ENCODE results near the gene APOC3.

DNA sequence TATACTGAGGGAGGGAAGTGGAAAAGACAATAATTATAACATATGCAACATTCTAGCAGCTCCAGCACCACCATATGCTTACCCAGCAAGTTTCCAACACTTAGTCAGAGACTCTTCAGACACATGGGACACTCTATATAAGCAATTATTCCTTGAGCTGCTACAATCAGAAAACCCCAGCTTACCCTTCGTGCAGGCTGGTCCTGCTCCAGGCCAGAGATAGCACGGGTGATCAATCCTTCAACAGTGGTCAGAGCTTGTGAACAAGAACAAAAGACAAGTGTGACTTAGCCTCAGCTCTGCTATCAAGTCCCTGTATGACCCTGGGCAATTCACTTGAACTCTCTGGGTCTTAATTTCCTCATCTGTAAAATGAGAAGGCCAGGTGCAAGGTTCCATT is 43.4 kb upstream of the APOC3 start:
- TF ChIP-seq EZH2 (IDR thresholded peaks at IDR 0.05; ENCODE audit: low read length, missing control alignments), result no peak
- TF ChIP-seq, protein P1, sequence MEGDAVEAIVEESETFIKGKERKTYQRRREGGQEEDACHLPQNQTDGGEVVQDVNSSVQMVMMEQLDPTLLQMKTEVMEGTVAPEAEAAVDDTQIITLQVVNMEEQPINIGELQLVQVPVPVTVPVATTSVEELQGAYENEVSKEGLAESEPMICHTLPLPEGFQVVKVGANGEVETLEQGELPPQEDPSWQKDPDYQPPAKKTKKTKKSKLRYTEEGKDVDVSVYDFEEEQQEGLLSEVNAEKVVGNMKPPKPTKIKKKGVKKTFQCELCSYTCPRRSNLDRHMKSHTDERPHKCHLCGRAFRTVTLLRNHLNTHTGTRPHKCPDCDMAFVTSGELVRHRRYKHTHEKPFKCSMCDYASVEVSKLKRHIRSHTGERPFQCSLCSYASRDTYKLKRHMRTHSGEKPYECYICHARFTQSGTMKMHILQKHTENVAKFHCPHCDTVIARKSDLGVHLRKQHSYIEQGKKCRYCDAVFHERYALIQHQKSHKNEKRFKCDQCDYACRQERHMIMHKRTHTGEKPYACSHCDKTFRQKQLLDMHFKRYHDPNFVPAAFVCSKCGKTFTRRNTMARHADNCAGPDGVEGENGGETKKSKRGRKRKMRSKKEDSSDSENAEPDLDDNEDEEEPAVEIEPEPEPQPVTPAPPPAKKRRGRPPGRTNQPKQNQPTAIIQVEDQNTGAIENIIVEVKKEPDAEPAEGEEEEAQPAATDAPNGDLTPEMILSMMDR (conservative IDR thresholded peaks at IDR 0.05 in 1 of 2, IDR thresholded peaks at IDR 0.05 in 1 of 2; ENCODE audit: low read depth in 1 of 2, low read length in 2 of 2), result no peak

Data from fibroblast of lung (primary cell).